D721Med (cell line): ENCODE results near the gene SLC25A44.

ENCODE experiments used
- DNase-seq: peaks from one replicate; pipeline ENCODE4 v3.0.0; 2011; ENCODE audit warnings: low spot score; ENCODE audit not compliant: insufficient read length
- FAIRE-seq: peaks from 2 replicates; lab custom pipeline; 2011; peaks lifted over from hg19 to GRCh38; lab: Jason Lieb, UNC
- TF ChIP-seq, protein P1 (sequence below): IDR thresholded peaks from 2 replicates; pipeline ENCODE4 v1.5.1; 2012; ENCODE audit warnings: mild to moderate bottlenecking, control low read depth; ENCODE audit not compliant: insufficient read depth; ENCODE audit errors: missing control alignments

Gene SLC25A44

GRCh38 chr1:156220226-156220625 lies 26.3 kb downstream of the SLC25A44 start:
- FAIRE-seq = no peak
- TF ChIP-seq, protein P1, sequence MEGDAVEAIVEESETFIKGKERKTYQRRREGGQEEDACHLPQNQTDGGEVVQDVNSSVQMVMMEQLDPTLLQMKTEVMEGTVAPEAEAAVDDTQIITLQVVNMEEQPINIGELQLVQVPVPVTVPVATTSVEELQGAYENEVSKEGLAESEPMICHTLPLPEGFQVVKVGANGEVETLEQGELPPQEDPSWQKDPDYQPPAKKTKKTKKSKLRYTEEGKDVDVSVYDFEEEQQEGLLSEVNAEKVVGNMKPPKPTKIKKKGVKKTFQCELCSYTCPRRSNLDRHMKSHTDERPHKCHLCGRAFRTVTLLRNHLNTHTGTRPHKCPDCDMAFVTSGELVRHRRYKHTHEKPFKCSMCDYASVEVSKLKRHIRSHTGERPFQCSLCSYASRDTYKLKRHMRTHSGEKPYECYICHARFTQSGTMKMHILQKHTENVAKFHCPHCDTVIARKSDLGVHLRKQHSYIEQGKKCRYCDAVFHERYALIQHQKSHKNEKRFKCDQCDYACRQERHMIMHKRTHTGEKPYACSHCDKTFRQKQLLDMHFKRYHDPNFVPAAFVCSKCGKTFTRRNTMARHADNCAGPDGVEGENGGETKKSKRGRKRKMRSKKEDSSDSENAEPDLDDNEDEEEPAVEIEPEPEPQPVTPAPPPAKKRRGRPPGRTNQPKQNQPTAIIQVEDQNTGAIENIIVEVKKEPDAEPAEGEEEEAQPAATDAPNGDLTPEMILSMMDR = no peak
- DNase-seq = no peak

GRCh38 chr1:156221986-156222692 lies 28.2 kb downstream of the SLC25A44 start:
- DNase-seq = no peak
- no peak for FAIRE-seq
- TF ChIP-seq, protein P1 = no peak

- TF ChIP-seq, protein P1 = no peak
- DNase-seq (no peak), FAIRE-seq (no peak)
These were observed 31.7 kb downstream of the SLC25A44 start for GRCh38 chr1:156225677-156226014.

DNA sequence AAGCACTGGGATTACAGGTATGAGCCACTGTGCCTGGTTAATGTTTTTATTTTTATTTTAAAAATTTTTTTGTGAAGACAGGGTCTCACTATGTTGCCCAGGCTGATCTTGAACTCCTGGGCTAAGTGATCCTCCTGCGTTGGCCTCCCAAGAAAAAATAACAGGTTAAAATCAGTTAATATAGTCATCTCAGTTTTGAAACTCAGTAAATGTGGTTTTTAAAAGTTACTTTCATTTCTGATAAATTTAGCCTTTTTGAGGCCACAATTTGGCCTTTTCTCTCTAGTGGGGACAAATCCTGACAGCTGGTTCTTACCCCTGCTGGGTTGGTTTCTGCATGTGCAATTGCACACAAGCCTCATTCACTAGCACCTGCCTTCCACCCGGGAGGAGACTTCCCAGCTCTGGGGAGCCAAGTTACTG lies 32.2 kb downstream of the SLC25A44 start:
- no peak for DNase-seq
- TF ChIP-seq, protein P1 = no peak
- FAIRE-seq = no peak

DNA sequence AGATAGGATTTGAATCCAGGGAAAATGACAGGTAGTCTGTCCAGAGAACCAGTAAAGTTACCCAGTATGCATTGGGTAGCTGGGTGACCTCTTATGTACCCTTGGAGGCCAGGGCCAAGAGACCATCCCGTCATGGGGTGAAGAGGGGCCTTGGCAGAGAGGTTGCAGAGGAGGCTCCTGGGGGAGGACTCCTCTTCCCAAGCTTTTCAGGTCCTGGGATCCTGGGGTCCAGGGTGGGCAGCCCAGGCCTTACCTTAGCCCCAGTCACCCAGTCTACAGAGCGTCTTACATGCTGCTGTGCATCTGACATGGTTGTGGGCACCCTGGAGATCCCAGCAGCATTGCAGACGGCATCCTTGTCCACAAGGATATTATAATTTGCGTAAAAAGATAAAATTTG lies 32.9 kb downstream of the SLC25A44 start:
- DNase-seq (no peak), FAIRE-seq (no peak)
- TF ChIP-seq, protein P1 = no peak

DNA sequence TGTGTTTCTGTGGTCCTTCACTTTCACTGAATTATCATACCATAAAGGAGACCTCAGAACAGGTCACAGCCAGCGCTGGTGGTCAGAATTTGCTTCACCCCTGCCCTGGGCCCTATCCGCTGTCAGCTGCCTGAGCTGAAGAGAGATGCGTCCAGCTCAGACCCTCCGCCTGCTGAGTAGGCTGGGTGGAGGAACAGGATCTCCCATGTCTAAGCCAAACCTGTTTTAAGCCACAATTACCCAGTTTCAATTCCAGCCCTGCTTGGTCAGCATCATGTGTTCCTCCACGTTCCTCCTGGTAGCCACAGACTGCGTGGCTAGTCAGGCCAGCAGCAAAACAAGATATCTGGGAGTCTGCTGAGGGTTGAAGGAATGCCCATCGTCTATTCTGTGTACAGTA lies 34.6 kb downstream of the SLC25A44 start:
- DNase-seq (no peak), FAIRE-seq (no peak)
- TF ChIP-seq, protein P1 = no peak

DNA sequence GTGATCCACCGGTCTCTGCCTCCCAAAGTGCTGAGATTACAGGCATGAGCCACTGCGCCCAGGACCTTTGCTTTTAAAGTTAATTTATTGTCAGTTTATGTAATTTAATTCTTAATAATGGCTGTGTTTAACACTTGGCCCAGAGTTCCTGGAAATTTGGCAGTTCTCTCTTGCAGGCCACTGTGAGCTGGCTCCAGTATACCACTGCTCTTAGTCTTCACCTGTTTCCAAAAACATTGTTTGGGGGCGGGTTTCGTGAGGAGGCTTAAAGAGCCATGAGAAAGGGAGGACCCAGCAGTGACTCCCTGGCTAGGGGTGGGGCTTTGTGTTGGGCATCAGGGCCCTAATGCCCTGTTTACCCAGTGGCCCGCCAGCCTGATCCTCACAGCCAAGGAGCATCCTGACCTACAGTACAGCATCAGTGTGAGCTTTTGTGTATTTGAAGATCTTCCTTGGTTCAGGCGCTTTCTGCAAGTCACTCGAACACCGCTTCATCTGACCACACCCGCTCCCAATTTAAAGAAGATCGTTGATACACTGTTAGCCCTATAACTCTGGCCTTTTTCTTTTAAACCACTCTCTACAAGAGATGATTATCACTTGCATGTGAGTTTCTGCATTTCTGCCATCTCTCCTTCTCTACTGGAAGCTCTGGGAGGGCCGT lies 36.0 kb downstream of the SLC25A44 start:
- DNase-seq (no peak), FAIRE-seq (no peak)
- TF ChIP-seq, protein P1 = no peak
